ENCODE data around the gene KCNK17.

DNA sequence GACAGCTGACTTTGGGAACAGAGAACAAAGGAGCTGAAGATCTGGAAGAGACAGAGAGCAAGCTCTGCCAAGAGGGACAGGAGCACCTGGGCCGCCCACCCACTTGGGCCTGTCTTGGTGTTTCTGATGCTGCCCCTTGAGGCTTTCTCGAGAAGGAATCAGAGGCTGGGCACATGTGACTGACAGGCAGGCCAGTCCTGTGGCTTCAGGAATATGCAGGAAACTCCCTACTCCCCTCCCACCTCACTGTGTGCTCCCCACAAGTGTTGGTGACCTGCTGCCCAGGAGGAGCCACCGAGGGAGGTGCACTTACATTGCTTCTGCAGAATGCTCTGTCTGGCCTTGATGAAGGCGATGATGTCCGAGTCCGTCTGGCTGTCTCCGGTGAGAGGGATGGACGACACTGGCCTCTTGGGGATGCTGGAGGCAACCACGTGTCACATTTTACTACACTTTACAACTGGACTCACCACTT is 29.2 kb upstream of the KCNK17 start:
- TF ChIP-seq, protein P1, sequence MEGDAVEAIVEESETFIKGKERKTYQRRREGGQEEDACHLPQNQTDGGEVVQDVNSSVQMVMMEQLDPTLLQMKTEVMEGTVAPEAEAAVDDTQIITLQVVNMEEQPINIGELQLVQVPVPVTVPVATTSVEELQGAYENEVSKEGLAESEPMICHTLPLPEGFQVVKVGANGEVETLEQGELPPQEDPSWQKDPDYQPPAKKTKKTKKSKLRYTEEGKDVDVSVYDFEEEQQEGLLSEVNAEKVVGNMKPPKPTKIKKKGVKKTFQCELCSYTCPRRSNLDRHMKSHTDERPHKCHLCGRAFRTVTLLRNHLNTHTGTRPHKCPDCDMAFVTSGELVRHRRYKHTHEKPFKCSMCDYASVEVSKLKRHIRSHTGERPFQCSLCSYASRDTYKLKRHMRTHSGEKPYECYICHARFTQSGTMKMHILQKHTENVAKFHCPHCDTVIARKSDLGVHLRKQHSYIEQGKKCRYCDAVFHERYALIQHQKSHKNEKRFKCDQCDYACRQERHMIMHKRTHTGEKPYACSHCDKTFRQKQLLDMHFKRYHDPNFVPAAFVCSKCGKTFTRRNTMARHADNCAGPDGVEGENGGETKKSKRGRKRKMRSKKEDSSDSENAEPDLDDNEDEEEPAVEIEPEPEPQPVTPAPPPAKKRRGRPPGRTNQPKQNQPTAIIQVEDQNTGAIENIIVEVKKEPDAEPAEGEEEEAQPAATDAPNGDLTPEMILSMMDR (IDR thresholded peaks at IDR 0.05 in 2 of 3, conservative IDR thresholded peaks at IDR 0.05 in 1 of 3; ENCODE audit: borderline replicate concordance in 1 of 3, insufficient read depth in 1 of 3, low read depth in 2 of 3, low read length in 2 of 3) = no peak
- no peak for TF ChIP-seq POLR2A (IDR thresholded peaks at IDR 0.05; ENCODE audit: borderline replicate concordance, extremely low read depth, insufficient read depth, insufficient read length)
- no peak for TF ChIP-seq JUND (IDR thresholded peaks at IDR 0.05)
- TF ChIP-seq YY1 (IDR thresholded peaks at IDR 0.05; ENCODE audit: extremely low read depth, insufficient replicate concordance, low read depth, low read length) = no peak
- no peak for TF ChIP-seq EZH2 (IDR thresholded peaks at IDR 0.05)
- no peak for TF ChIP-seq SP1 (IDR thresholded peaks at IDR 0.05; ENCODE audit: low read depth)
- no peak for TF ChIP-seq CEBPB (IDR thresholded peaks at IDR 0.05; ENCODE audit: low read depth)
- TF ChIP-seq ZNF274 (IDR thresholded peaks at IDR 0.05; ENCODE audit: low read depth, low read length) = no peak
- TF ChIP-seq EZH2phosphoT487 (IDR thresholded peaks at IDR 0.05; ENCODE audit: borderline replicate concordance) = no peak
- no peak for TF ChIP-seq EGR1 (IDR thresholded peaks at IDR 0.05; ENCODE audit: low read depth)
- TF ChIP-seq POLR2AphosphoS5 (IDR thresholded peaks at IDR 0.05; ENCODE audit: low read depth, low read length) = no peak
- TF ChIP-seq, protein P2, sequence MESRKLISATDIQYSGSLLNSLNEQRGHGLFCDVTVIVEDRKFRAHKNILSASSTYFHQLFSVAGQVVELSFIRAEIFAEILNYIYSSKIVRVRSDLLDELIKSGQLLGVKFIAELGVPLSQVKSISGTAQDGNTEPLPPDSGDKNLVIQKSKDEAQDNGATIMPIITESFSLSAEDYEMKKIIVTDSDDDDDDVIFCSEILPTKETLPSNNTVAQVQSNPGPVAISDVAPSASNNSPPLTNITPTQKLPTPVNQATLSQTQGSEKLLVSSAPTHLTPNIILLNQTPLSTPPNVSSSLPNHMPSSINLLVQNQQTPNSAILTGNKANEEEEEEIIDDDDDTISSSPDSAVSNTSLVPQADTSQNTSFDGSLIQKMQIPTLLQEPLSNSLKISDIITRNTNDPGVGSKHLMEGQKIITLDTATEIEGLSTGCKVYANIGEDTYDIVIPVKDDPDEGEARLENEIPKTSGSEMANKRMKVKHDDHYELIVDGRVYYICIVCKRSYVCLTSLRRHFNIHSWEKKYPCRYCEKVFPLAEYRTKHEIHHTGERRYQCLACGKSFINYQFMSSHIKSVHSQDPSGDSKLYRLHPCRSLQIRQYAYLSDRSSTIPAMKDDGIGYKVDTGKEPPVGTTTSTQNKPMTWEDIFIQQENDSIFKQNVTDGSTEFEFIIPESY (IDR thresholded peaks at IDR 0.05; ENCODE audit: extremely low read depth, insufficient replicate concordance, low read length) = no peak
- TF ChIP-seq RAD21 (IDR thresholded peaks at IDR 0.05; ENCODE audit: low read depth) = no peak
- TF ChIP-seq, protein P3, sequence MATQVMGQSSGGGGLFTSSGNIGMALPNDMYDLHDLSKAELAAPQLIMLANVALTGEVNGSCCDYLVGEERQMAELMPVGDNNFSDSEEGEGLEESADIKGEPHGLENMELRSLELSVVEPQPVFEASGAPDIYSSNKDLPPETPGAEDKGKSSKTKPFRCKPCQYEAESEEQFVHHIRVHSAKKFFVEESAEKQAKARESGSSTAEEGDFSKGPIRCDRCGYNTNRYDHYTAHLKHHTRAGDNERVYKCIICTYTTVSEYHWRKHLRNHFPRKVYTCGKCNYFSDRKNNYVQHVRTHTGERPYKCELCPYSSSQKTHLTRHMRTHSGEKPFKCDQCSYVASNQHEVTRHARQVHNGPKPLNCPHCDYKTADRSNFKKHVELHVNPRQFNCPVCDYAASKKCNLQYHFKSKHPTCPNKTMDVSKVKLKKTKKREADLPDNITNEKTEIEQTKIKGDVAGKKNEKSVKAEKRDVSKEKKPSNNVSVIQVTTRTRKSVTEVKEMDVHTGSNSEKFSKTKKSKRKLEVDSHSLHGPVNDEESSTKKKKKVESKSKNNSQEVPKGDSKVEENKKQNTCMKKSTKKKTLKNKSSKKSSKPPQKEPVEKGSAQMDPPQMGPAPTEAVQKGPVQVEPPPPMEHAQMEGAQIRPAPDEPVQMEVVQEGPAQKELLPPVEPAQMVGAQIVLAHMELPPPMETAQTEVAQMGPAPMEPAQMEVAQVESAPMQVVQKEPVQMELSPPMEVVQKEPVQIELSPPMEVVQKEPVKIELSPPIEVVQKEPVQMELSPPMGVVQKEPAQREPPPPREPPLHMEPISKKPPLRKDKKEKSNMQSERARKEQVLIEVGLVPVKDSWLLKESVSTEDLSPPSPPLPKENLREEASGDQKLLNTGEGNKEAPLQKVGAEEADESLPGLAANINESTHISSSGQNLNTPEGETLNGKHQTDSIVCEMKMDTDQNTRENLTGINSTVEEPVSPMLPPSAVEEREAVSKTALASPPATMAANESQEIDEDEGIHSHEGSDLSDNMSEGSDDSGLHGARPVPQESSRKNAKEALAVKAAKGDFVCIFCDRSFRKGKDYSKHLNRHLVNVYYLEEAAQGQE (IDR thresholded peaks at IDR 0.05; ENCODE audit: low read depth) = no peak
